HG03039 (cell line): ENCODE data around the gene THRB.

Experiments
- ATAC-seq: cut with Tn5 transposase; IDR thresholded peaks from one replicate; pipeline ENCODE4 v1.9.1; 2021; ENCODE audit warnings: mild to moderate bottlenecking, moderate library complexity; ENCODE audit not compliant: unreplicated experiment

THRB gene

DNA sequence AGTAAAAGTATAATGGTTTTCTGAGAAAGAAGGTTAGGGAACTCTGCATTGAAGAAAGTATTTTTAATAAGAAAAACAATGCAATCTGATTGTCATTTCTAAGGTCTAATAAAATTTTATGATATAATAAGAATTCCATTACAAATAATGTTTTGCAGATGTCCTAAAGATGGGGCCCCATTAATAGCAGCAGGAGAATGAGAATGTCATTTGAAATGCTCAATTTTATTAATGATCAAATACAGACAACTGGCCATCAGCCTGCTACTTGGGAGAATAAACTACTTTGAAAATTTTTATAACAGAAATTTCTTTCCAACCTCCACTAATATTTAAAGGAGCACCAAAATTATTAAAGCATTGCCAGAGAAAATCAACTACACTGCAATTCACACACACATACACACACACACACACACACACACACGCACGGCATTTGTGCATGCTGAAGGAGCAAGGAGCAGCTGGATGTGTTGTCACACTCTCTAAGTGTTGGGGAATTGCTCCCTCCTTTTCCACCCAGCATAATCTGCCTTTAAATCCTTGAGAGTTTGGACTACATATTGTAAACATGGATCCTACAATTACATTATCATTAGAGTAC lies 109.5 kb downstream of the THRB start:
- no peak for ATAC-seq

DNA sequence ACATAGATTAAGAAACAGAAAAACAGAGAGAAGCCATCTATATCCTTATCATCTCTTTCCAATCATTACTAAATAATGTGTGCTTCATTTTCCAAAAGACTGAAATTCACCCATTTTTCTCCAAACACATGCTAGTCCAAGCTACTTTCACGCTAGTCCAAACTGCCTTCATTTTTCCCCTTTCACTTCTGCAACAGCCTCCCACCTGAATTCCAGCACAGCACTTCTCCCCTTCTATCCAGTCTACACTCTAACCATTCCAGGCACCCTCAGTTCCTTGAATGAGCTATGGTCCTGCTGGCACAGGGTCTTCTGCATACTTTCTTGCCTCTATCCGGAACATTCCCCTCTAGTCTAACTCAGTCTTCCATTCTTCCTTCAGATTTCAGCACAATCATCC lies 112.0 kb downstream of the THRB start:
- ATAC-seq = no peak

DNA sequence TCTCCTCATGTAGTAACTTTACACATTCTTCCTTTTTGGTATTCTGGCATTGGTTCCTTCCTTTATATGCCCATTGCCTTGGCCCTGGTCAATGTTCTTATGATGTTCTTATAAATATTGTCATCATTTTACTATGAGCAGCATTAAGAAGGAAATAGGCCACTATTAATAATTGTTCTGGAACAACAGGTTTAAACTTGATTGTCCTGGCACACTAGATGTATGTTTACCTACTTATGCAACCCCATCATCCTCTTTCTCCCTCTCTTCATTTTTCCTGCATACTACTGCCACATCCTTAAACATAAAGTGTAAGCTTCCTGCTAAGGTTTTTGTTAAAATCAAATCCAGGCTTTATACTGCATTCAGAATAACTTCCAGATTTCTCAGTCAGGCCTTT lies 114.7 kb downstream of the THRB start:
- ATAC-seq = no peak

DNA sequence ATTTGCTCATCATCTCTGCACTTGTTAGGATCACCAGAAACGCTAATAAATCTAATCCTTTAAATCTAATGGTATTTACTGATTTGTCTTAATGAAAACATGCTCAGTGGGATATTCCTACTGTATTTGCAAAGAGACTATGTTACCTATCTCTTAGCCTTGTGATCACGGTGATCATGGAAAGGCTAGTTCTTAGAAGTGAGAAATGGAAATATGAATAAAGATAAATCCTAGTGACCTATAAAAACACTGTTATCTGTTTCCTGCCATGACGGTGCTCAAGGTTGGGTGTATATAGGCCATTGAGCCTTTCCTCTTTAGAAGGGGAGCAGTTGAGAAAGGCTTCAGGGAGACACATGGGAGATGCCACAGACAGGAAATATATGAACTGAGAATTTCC lies 116.3 kb downstream of the THRB start:
- ATAC-seq = no peak

DNA sequence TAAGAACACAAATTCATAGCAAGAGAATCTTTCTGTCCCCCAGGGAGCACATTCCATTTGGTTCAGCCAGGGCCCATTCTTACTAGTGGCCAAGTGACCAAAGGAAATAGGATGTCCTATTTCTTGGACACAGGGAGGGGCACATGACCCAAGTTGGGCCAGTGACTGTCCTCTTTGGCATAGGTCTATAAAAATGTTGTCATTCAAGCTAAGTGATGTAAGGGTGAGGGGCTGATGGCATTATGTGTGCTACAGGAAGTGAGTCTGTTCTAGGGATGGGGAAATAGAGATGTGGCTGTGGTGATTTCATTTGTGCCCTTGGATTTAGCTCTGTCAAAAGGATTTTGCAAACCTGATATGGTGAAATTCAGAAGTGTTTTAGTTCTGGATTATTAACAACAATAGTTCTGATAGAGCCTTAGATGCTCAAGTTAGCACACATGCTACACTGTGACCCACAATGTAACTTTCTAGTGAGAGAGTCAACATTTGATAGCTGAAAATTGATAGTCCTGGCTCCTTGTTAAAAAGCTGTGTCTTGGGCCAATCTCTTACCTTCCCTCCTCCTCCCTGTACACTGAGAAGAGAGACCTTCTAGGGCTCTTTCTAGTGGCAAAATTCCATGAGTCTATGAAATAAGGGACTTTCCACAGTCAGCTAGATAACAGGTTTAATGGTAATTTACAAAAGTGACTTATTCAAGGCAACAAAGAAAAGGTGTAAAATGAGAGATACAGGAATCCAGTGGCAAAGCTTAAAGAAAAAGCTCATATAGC lies 117.2 kb downstream of the THRB start:
- no peak for ATAC-seq

DNA sequence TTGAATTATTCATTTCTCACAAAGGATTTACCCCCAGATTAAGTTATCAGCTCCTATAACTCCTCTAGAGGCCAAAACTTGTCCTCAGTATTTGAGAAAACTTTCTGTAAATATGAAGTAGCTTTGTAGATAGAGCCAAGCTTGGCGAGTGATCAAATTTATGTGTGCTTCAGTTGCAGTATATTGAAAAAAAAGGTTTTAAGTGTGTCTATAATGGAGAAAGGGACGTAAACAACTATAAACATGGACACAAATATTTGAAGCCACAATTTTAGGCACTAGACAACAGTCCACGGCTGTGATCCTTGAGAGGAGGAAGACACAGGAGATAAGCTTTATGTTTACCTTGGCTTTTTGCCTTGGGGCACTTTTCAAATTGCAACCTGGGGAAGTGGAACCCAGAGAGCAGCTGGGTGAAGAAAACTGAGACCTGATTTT lies 118.7 kb downstream of the THRB start:
- no peak for ATAC-seq

DNA sequence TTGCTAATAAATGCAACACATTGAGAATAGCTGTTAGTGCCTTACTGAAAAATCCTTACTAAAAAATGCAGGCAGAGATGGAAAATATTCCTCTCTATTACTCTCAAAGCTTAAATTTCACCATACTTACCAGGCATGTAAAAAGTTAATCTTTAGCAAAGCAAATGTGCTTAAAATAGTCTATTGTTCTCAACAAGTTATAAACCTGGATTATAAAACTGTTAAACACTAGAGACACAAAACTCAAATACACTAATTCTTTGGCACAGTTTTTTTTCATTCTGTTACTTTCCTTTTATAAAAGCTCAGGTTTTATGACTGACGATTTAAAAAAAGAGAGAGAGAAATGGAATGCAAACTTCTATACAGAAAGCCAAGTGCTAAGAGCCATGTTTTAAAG lies 119.8 kb downstream of the THRB start:
- no peak for ATAC-seq

DNA sequence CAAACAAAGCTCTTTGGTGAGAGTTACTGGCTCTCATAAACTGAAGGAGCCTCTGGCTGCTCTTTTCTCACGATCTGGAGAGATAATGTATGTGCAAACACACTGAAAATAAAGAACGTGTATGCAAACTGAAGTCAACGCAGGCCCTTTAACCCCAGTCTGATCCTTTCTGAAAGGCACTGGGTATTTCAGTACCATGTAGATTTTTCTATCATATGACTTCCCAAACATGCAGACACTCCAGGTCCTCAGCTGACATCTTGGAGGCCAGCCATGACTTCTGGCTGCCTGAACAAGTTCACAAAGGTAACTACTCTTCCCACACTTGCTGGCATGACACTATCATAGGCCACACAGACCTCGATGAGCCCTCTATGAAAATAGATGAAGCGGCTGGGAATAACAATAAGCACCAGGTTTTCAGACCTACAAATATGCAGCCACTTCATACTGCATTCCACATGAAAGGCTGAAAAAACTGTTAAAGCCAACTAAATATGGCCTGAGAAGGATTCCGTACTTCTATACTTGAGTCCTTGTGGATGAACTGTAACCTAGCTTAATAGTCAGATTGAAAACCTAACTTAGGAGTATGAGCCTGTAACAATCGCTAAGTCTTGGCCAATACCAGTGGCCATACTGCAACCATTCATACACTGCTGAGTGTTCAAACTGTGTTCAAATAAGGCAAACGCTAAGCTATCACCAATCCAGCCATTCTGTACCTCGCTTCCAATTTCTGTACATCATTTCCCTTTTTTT lies 121.3 kb downstream of the THRB start:
- ATAC-seq = no peak

DNA sequence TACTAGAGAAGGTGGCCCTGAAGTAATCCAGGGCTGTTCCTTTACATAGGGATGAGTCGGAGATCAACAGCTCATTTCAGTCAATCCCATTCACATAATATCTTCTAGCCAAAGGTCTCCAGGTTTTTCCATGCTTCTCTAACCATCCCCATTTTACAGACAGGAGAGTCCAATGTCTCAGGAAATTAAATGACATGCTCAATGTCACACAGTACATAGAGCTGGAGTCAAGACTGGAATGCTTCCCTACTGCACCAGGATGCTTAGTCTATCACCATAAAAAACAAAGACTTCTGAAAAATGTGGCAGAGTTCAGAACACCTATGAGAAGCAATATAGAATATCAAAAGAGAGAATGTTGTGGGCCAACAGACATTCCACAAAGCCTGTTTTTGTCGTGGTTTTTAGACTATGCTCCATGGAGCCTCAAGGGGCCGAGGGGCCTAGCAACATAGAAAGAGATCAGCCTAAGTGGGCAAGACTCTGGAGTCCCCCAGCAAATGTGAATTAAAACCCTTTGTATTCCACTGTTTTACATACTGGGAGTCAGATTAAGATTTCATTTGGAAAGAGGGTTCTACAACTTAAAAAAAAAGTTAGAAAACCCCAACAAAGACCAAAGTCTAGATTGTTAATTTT lies 122.0 kb downstream of the THRB start:
- ATAC-seq = no peak

DNA sequence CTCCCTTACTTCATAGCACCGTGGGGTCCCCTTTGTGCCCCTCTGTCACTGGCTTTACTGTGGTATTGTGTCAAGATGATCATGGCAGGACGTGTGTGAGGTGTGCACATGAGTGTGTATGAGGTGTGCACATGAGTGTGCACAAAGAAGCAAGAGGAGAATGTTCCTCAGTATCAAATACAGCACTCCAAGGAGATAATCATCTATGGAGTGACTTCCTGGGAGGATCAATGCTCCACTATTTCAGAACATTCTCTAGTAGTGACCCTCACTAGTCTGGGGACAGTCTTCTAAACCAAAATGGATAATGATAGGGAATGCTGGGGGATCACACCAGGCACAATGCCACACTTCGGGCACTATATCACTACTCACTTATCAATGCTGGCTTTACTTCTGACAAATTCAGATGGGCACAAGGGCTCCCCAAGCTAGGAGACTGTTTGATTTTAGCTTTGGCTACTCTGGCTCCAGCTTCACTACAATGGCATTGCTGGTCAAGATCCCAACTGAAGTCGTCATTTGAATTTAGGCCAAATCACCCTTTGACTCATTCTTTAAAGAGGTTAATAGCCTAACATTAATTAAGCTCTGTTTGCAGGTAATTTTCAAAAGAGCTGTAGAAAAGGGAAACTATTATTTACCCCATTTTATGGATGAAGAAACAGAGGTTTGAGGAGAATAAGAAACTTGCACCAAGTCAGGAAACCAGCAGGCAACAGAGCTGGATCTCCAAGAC lies 124.1 kb downstream of the THRB start:
- ATAC-seq = no peak

DNA sequence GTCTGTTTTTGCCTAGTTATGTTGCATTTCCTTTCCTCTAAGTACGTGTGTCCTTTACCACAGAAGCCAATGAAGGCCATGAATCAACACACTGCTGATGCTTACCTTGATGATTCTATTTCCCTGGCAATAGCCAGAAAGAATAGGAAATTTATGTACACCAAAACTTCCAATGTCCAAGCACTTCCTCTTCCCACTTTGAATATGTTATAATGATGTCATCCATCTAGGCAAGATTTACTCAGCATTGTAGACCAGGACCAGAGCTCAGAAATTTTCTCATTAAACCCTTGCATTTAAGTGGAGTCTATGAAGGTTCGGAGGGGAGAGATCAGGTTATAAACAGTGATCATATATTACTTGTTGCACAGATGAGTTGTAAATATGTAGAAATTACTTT lies 126.0 kb downstream of the THRB start:
- no peak for ATAC-seq

DNA sequence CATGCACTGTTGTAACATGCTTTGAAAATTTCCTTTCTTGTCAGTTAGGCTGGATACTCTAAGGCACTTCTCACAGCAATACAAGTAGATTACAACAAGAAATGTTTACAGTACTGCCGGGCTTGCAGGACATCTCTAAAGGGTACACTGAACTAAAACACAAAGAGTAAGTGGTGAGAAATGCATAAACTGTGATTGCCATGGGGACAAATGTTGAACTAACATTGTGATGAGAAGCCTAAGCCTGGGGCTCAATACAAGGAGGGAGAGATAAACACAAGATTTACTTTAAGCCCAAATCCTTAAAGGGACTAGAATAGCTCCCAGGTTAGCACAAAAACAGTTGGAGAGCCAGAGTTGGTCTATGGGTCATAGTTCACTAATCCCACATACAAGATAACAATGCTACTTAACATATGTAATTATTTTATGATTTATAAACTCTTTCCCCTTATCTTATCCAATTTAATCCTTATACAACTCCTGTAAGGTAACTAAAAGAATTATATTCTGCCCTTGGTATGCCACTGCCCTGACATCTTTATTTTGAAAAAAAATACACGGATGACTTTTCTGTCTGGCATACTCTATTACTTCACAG lies 126.9 kb downstream of the THRB start:
- ATAC-seq = no peak

DNA sequence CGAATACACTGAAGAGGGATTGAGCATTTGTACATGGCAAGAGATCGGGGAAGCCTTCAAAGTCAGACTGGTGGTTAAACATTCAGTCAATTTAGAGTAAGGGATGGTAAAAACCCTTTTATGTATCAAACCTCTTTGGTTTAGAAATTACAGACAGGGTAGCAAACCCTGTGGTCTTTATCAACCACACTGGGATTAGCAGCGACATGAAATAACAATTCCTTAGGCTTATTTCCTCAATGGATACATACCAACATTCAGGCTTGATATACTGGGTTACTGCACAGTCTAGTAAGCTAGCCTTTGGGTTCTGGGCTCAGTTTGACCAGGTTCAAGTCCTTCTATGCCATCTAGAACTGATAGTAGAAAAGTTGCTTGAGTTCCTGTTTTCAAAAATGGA lies 127.4 kb downstream of the THRB start:
- ATAC-seq = no peak

DNA sequence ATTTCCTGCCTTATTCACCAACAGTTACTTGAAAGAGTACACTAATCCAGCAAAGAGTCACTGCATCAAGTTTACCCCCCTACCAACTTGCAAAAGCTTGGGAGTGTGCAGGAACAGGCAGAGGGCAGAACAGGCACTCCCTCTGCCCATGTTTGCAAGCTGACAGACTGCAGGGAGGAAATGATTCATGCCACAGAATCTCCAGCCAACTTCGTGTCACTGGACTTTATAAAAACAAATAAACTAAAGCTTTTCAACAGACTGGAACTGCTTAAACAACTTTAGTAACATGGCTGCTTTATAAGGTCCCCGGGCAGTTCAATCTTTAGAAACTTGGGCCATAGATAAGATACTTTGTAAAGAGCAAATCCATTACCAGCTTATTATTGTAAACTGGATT lies 129.5 kb downstream of the THRB start:
- no peak for ATAC-seq

DNA sequence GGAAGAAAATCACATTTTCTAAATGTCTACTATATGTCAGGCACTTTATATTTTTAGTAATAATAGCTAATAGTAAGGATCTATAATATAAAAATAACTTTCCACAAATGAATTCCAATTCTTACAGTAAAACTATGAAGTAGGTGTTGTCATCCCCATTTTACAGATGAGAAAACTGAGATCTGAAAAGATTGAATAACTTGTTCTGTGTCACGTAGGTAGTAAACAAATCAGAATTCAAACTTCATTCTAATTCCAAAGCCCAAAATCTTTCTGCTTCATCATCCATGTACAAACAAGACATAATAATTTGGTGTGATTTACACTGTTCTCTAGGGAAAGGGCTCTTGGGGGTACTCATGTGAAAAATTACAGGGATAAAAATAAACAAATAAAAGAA lies 130.3 kb downstream of the THRB start:
- ATAC-seq = no peak

DNA sequence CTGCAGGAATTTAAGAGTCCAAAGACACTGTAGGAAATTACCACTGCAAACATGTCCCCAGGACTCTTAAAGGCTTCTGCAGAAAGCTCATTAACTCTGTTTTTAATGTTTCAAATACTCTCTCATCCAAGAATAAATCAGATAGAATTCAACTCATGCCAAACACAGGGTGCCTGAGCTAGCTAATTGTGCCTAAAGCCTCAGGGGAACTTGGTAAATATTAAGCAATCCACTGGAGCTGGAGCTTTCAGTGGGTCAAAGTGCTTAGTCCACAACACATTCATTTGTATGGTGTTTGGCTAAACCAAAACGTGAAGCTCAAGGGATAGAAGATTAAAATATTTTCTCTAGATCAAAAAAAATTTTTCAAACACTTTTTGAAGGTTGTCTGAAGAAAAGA lies 131.4 kb downstream of the THRB start:
- no peak for ATAC-seq

DNA sequence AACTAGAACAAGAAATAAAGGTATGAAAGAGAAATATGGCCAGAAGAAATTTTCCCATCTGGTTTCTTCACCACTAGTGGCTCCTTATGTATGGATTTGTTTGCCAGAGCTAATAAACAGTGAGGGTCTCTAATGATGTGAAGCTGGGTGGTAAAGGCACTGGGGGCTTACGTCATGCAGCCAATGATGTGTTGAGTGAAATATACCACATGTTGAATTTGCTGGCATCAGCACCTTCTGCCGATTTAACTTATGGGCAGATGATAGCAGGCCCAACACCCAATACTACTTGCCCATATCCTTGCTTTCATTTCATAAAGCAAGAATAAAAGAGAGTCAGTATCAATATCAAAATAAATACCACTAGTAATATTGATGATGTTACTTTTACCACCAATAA lies 133.0 kb downstream of the THRB start:
- ATAC-seq = no peak

DNA sequence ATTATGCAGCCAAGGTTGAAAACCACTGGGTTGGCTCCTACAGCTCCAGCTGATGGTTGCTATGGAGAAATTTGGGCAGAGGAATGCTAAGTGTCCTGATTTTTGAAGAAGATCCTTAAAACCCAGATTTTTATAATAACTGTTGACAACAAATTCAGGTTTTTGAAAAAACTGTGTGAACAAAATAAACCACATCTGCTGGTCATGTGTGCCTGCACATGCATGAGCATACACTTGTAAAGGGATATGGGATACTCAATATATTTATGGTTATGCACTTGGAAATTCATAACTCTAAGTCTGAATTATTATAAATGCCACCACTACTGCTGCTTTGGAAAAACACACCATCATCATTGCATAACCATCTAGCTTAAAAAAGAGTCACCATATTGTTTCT lies 133.7 kb downstream of the THRB start:
- ATAC-seq = no peak

DNA sequence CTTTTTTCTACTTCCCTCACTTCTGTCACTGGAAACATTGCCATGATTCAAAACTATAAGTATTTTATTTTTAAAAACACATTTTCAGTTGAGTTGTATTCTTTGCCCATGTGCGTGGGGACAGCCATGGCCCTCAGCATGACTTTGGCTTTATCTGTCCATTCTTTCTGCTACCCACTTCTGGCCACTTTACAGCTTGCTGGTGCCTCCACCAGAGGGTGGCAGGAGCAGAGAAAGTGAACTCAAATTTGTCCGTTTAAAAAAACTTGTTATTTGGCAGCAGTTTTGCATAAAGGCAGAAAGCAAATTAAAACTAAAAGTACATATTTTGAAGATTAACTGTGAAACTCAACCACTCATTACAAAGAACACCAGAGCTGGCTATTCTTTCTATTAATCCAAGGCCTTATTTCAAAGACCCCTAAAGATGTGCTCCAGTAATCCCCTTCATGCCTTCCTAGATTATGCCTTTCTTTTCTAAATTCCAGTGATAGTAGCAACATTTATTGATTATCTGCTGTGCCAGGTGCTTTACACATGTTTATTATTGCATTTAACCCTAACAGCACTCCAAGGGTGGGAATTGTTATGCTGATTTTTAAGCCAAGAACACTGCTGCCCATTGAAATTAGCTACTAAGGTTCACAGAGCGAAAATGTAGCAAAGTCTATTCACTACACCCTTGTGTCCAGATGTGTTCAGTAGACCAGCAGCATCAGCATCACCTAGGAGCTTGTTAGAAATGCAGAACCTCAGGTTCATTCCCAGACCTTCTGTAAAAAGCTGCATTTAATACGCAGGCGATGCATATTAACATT lies 134.8 kb downstream of the THRB start:
- ATAC-seq = no peak

DNA sequence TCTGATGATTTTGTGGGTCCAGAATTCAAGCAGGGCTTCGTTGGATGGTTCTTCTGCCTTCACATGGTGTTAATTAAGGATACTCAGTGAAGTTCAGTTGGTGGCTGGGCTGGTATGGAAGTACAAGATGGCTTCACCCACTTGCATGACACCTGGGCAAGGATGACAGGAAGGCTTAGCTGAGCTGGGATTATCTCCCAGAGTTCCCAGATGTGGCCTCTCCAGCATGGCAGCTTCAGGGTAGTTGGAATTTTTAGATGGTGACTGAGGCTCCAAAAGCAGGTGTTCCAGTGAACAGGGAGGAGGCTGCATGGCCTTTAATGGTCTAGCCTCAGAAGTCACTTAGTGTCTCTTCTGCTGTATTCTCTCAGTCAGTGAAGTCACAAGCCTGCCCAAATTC lies 135.5 kb downstream of the THRB start:
- no peak for ATAC-seq
